K562 (cell line): ENCODE data around the gene PRKAG2. TPM values are rescaled to one million over a fixed set of nuclear protein-coding genes. Genes with fewer than 3 reads are reported as not detected.

Experiments used
- ASH1L ChIP-seq: fragments of 450-650 bp; IDR thresholded peaks from 2 replicates; pipeline ENCODE4 v1.6.1; 2018; ENCODE audit warnings: borderline replicate concordance, mild to moderate bottlenecking, low read depth; ENCODE audit not compliant: partially characterized antibody
- BRD9 ChIP-seq: fragments of 450-650 bp; IDR thresholded peaks from 2 replicates; pipeline ENCODE4 v1.6.1; 2018; ENCODE audit warnings: low read depth; ENCODE audit not compliant: partially characterized antibody
- ERF ChIP-seq: fragments of 450-650 bp; formaldehyde crosslinking; IDR thresholded peaks from 2 replicates; pipeline ENCODE4 v1.4.0; 2020; ENCODE audit warnings: mild to moderate bottlenecking, mixed read lengths
- ESRRB ChIP-seq: fragments of 250-450 bp; sonication (Bioruptor Pico); IDR thresholded peaks from 2 replicates; pipeline ENCODE4 v1.5.0; 2020; ENCODE audit warnings: mild to moderate bottlenecking, moderate library complexity, borderline replicate concordance
- FOS ChIP-seq: IDR thresholded peaks from 3 replicates; pipeline ENCODE4 v1.6.1; 2011; ENCODE audit not compliant: insufficient read length; ENCODE audit errors: extremely low read depth
- FOXK1 ChIP-seq: sonication (generic); formaldehyde crosslinking; IDR thresholded peaks from 2 replicates; pipeline ENCODE4 v1.8.0; 2022; ENCODE audit warnings: missing genetic modification reagents, mild to moderate bottlenecking, borderline replicate concordance
- KLF6 ChIP-seq: fragments of 250-450 bp; sonication (Bioruptor Pico); IDR thresholded peaks from 2 replicates; pipeline ENCODE4 v1.4.0; 2020; ENCODE audit warnings: mild to moderate bottlenecking, moderate library complexity, borderline replicate concordance
- MBD2 ChIP-seq: sonication (generic); IDR thresholded peaks from 2 replicates; pipeline ENCODE4 v1.6.1; 2016; ENCODE audit warnings: low read depth, borderline replicate concordance
- POLR2AphosphoS5 ChIP-seq: IDR thresholded peaks from 2 replicates; pipeline ENCODE4 v1.6.1; 2011; ENCODE audit warnings: mild to moderate bottlenecking, low read depth, low read length, moderate library complexity; ENCODE audit not compliant: control insufficient read depth, insufficient read depth
- ZBTB5 ChIP-seq: fragments of 450-650 bp; IDR thresholded peaks from 2 replicates; pipeline ENCODE4 v1.6.1; 2017; ENCODE audit warnings: antibody characterized with exemption
- ZNF778 ChIP-seq: fragments of 450-650 bp; formaldehyde crosslinking; IDR thresholded peaks from 2 replicates; pipeline ENCODE4 v1.4.0; 2020; ENCODE audit warnings: mild to moderate bottlenecking, moderate library complexity
- ZNF830 ChIP-seq: fragments of 250-450 bp; sonication (Bioruptor Pico); IDR thresholded peaks from 2 replicates; pipeline ENCODE4 v1.5.0; 2021; ENCODE audit warnings: mild to moderate bottlenecking
- polyA plus RNA-seq, 8 experiments: library from polyadenylated mRNA; depleted of rRNA in 4 of 8; stranded (reverse) in 5 of 8; unstranded in 3 of 8; fragments of >200 nt; fragmentation: Nextera tagmentation in 2 of 8; fragmentation: Illumina TruSeq in 1 of 8; extraction: Ambion mirVana in 2 of 8; extraction: Trizol in 1 of 8; gene quantifications; 2 replicates each; pipeline versions ENCODE4 v1.2.1 to v1.2.3, GENCODE V29; 2011 to 2014; ENCODE audit warnings: inconsistent platforms in 1 of 8, missing spikeins in 1 of 8
- total RNA-seq, 7 experiments: library from RNA; depleted of rRNA in 6 of 7; stranded (reverse); fragments of >200 nt in 6 of 7; fragmentation: Illumina TruSeq in 2 of 7; extraction: Trizol in 2 of 7; gene quantifications; 2 replicates each; pipeline versions ENCODE4 v1.2.1 to v1.2.3, GENCODE V29; 2011 to 2021; ENCODE audit warnings: low replicate concordance in 1 of 7
- TF ChIP-seq, protein P1 (sequence below): IDR thresholded peaks from 3 replicates; pipeline ENCODE4 v1.6.1; 2011; ENCODE audit warnings: borderline replicate concordance, mild to moderate bottlenecking, moderate library complexity; ENCODE audit not compliant: insufficient read length; ENCODE audit errors: extremely low read depth
- TF ChIP-seq, protein P2 (sequence below): fragments of 250-450 bp; sonication (Bioruptor Pico); IDR thresholded peaks from 2 replicates; pipeline ENCODE4 v1.8.0; 2021; ENCODE audit warnings: moderate library complexity, mild to moderate bottlenecking, inconsistent platforms
- TF ChIP-seq, protein P3 (sequence below): sonication (generic); formaldehyde crosslinking; IDR thresholded peaks from 2 replicates; pipeline ENCODE4 v1.4.0; 2020; ENCODE audit warnings: mild to moderate bottlenecking, missing genetic modification reagents
- TF ChIP-seq, protein P4 (sequence below): fragments of 250-450 bp; sonication (Bioruptor Pico); IDR thresholded peaks from 2 replicates; pipeline ENCODE4 v1.8.0; 2022; ENCODE audit warnings: inconsistent platforms, mild to moderate bottlenecking, moderate library complexity, borderline replicate concordance

The PRKAG2 gene
- total and polyA plus RNA-seq, 9 of the 15 experiments (the other 6 are each of a cell fraction or from before 2014, with no cell fraction given), result 0.99 to 5.6 (median 3.3) TPM

- TF ChIP-seq, protein P1, sequence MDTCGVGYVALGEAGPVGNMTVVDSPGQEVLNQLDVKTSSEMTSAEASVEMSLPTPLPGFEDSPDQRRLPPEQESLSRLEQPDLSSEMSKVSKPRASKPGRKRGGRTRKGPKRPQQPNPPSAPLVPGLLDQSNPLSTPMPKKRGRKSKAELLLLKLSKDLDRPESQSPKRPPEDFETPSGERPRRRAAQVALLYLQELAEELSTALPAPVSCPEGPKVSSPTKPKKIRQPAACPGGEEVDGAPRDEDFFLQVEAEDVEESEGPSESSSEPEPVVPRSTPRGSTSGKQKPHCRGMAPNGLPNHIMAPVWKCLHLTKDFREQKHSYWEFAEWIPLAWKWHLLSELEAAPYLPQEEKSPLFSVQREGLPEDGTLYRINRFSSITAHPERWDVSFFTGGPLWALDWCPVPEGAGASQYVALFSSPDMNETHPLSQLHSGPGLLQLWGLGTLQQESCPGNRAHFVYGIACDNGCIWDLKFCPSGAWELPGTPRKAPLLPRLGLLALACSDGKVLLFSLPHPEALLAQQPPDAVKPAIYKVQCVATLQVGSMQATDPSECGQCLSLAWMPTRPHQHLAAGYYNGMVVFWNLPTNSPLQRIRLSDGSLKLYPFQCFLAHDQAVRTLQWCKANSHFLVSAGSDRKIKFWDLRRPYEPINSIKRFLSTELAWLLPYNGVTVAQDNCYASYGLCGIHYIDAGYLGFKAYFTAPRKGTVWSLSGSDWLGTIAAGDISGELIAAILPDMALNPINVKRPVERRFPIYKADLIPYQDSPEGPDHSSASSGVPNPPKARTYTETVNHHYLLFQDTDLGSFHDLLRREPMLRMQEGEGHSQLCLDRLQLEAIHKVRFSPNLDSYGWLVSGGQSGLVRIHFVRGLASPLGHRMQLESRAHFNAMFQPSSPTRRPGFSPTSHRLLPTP, result peak; percentile 93
- TF ChIP-seq, protein P2, sequence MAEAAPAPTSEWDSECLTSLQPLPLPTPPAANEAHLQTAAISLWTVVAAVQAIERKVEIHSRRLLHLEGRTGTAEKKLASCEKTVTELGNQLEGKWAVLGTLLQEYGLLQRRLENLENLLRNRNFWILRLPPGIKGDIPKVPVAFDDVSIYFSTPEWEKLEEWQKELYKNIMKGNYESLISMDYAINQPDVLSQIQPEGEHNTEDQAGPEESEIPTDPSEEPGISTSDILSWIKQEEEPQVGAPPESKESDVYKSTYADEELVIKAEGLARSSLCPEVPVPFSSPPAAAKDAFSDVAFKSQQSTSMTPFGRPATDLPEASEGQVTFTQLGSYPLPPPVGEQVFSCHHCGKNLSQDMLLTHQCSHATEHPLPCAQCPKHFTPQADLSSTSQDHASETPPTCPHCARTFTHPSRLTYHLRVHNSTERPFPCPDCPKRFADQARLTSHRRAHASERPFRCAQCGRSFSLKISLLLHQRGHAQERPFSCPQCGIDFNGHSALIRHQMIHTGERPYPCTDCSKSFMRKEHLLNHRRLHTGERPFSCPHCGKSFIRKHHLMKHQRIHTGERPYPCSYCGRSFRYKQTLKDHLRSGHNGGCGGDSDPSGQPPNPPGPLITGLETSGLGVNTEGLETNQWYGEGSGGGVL (CRISPR knock-in tag), result no peak
- TF ChIP-seq, protein P3, sequence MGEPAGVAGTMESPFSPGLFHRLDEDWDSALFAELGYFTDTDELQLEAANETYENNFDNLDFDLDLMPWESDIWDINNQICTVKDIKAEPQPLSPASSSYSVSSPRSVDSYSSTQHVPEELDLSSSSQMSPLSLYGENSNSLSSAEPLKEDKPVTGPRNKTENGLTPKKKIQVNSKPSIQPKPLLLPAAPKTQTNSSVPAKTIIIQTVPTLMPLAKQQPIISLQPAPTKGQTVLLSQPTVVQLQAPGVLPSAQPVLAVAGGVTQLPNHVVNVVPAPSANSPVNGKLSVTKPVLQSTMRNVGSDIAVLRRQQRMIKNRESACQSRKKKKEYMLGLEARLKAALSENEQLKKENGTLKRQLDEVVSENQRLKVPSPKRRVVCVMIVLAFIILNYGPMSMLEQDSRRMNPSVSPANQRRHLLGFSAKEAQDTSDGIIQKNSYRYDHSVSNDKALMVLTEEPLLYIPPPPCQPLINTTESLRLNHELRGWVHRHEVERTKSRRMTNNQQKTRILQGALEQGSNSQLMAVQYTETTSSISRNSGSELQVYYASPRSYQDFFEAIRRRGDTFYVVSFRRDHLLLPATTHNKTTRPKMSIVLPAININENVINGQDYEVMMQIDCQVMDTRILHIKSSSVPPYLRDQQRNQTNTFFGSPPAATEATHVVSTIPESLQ (CRISPR knock-in tag), result peak; percentile 93; the same call in 1 of the 2 replicates
- TF ChIP-seq ERF (CRISPR knock-in tag) (no peak), ZNF830 (CRISPR knock-in tag) (no peak), MBD2 (peak; percentile 76), POLR2AphosphoS5 (no peak), FOXK1 (CRISPR knock-in tag) (no peak), ZBTB5 (no peak), ESRRB (CRISPR knock-in tag) (no peak), ZNF778 (CRISPR knock-in tag) (no peak), BRD9 (peak; percentile 21), FOS (peak; percentile 71), KLF6 (CRISPR knock-in tag) (no peak; the same call in 1 of the 2 replicates), ASH1L (peak; percentile 72)
- TF ChIP-seq, protein P4, sequence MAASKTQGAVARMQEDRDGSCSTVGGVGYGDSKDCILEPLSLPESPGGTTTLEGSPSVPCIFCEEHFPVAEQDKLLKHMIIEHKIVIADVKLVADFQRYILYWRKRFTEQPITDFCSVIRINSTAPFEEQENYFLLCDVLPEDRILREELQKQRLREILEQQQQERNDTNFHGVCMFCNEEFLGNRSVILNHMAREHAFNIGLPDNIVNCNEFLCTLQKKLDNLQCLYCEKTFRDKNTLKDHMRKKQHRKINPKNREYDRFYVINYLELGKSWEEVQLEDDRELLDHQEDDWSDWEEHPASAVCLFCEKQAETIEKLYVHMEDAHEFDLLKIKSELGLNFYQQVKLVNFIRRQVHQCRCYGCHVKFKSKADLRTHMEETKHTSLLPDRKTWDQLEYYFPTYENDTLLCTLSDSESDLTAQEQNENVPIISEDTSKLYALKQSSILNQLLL (CRISPR knock-in tag), result no peak
These were observed 357.0 kb downstream of the PRKAG2 start, which contains the start of gene RHEB (continued) for GRCh38 chr7:151519765-151520418.
